HEK293 (cell line): ENCODE data around the gene USP35.

Experiments used
- BCL11B ChIP-seq: fragments of 450-650 bp; formaldehyde crosslinking; IDR thresholded peaks from 2 replicates; pipeline ENCODE4 v1.5.1; 2016; ENCODE audit warnings: low read depth, missing biosample characterization, missing genetic modification characterization
- GFI1B ChIP-seq: fragments of 450-650 bp; formaldehyde crosslinking; IDR thresholded peaks from 2 replicates; pipeline ENCODE4 v1.5.1; 2016; ENCODE audit warnings: missing biosample characterization, missing genetic modification characterization
- GLIS2 ChIP-seq: fragments of 450-650 bp; formaldehyde crosslinking; IDR thresholded peaks from 2 replicates; pipeline ENCODE4 v1.5.1; 2016; ENCODE audit warnings: missing biosample characterization, missing genetic modification characterization
- HOXC10 ChIP-seq: sonication (generic); formaldehyde crosslinking; IDR thresholded peaks from 2 replicates; pipeline ENCODE4 v1.8.1; 2023; ENCODE audit warnings: mild to moderate bottlenecking, missing genetic modification reagents
- IKZF3 ChIP-seq: fragments of 450-650 bp; IDR thresholded peaks from 2 replicates; pipeline ENCODE4 v1.5.0; 2018; ENCODE audit warnings: missing biosample characterization, mild to moderate bottlenecking, missing genetic modification characterization, moderate library complexity
- WT1 ChIP-seq: fragments of 450-650 bp; formaldehyde crosslinking; IDR thresholded peaks from 2 replicates; pipeline ENCODE4 v1.5.1; 2016; ENCODE audit warnings: missing biosample characterization, missing genetic modification characterization
- ZBTB17 ChIP-seq: fragments of 450-650 bp; formaldehyde crosslinking; IDR thresholded peaks from 2 replicates; pipeline ENCODE4 v1.5.1; 2016; ENCODE audit warnings: missing biosample characterization, missing genetic modification characterization
- ZBTB21 ChIP-seq: fragments of 450-650 bp; formaldehyde crosslinking; IDR thresholded peaks from 2 replicates; pipeline ENCODE4 v1.5.1; 2017; ENCODE audit warnings: missing biosample characterization, missing genetic modification characterization
- ZBTB48 ChIP-seq: fragments of 450-650 bp; formaldehyde crosslinking; IDR thresholded peaks from 2 replicates; pipeline ENCODE4 v1.5.1; 2016; ENCODE audit warnings: missing biosample characterization, missing genetic modification characterization
- ZBTB8A ChIP-seq: fragments of 450-650 bp; formaldehyde crosslinking; IDR thresholded peaks from 2 replicates; pipeline ENCODE4 v1.5.1; 2016; ENCODE audit warnings: missing biosample characterization, missing genetic modification characterization
- ZFHX2 ChIP-seq: fragments of 450-650 bp; formaldehyde crosslinking; conservative IDR thresholded peaks from 2 replicates; pipeline ENCODE4 v1.5.1; 2016; ENCODE audit warnings: missing biosample characterization, missing genetic modification characterization
- ZIC2 ChIP-seq: fragments of 450-650 bp; formaldehyde crosslinking; IDR thresholded peaks from 2 replicates; pipeline ENCODE4 v1.5.1; 2016; ENCODE audit warnings: missing biosample characterization, missing genetic modification characterization
- ZNF155 ChIP-seq: fragments of 450-650 bp; formaldehyde crosslinking; IDR thresholded peaks from 2 replicates; pipeline ENCODE4 v1.5.1; 2016; ENCODE audit warnings: missing biosample characterization, missing genetic modification characterization
- ZNF174 ChIP-seq: fragments of 450-650 bp; formaldehyde crosslinking; IDR thresholded peaks from 2 replicates; pipeline ENCODE4 v1.5.0; 2017; ENCODE audit warnings: missing biosample characterization, mild to moderate bottlenecking, missing genetic modification characterization
- ZNF175 ChIP-seq: fragments of 450-650 bp; formaldehyde crosslinking; IDR thresholded peaks from 2 replicates; pipeline ENCODE4 v1.5.1; 2016; ENCODE audit warnings: missing biosample characterization, missing genetic modification characterization
- ZNF211 ChIP-seq: fragments of 450-650 bp; formaldehyde crosslinking; IDR thresholded peaks from 2 replicates; pipeline ENCODE4 v1.5.1; 2016; ENCODE audit warnings: low read depth, missing biosample characterization, missing genetic modification characterization
- ZNF24 ChIP-seq: fragments of 450-650 bp; formaldehyde crosslinking; IDR thresholded peaks from 2 replicates; pipeline ENCODE4 v1.5.1; 2016; ENCODE audit warnings: missing biosample characterization, missing genetic modification characterization
- ZNF311 ChIP-seq: fragments of 450-650 bp; formaldehyde crosslinking; IDR thresholded peaks from 2 replicates; pipeline ENCODE4 v1.5.1; 2017; ENCODE audit warnings: missing biosample characterization, missing genetic modification characterization, borderline replicate concordance
- ZNF335 ChIP-seq: fragments of 450-650 bp; formaldehyde crosslinking; conservative IDR thresholded peaks from 2 replicates; pipeline ENCODE4 v1.5.1; 2016; ENCODE audit warnings: missing biosample characterization, missing genetic modification characterization
- ZNF391 ChIP-seq: fragments of 450-650 bp; formaldehyde crosslinking; IDR thresholded peaks from 2 replicates; pipeline ENCODE4 v1.5.1; 2016; ENCODE audit warnings: low read depth, missing biosample characterization, missing genetic modification characterization, borderline replicate concordance
- ZNF48 ChIP-seq: fragments of 450-650 bp; formaldehyde crosslinking; IDR thresholded peaks from 2 replicates; pipeline ENCODE4 v1.5.1; 2016; ENCODE audit warnings: missing biosample characterization, missing genetic modification characterization
- ZNF501 ChIP-seq: fragments of 450-650 bp; formaldehyde crosslinking; IDR thresholded peaks from 2 replicates; pipeline ENCODE4 v1.5.1; 2016; ENCODE audit warnings: missing biosample characterization, missing genetic modification characterization
- ZNF544 ChIP-seq: fragments of 450-650 bp; formaldehyde crosslinking; IDR thresholded peaks from 2 replicates; pipeline ENCODE4 v1.5.0; 2017; ENCODE audit warnings: missing biosample characterization, missing genetic modification characterization
- ZNF555 ChIP-seq: fragments of 450-650 bp; formaldehyde crosslinking; conservative IDR thresholded peaks from 2 replicates; pipeline ENCODE4 v1.5.1; 2017; ENCODE audit warnings: missing biosample characterization, mild to moderate bottlenecking, missing genetic modification characterization, inconsistent platforms
- ZNF626 ChIP-seq: fragments of 450-650 bp; sonication (Bioruptor Pico); formaldehyde crosslinking; IDR thresholded peaks from 2 replicates; pipeline ENCODE4 v1.5.1; 2018; ENCODE audit warnings: missing biosample characterization, missing genetic modification characterization, inconsistent platforms
- ZNF701 ChIP-seq: fragments of 450-650 bp; formaldehyde crosslinking; IDR thresholded peaks from 2 replicates; pipeline ENCODE4 v1.5.1; 2016; ENCODE audit warnings: missing biosample characterization, missing genetic modification characterization
- ZSCAN23 ChIP-seq: fragments of 450-650 bp; formaldehyde crosslinking; IDR thresholded peaks from 2 replicates; pipeline ENCODE4 v1.5.1; 2016; ENCODE audit warnings: missing biosample characterization, missing genetic modification characterization
- TF ChIP-seq, protein P1 (sequence below): fragments of 450-650 bp; formaldehyde crosslinking; IDR thresholded peaks from 2 replicates; pipeline ENCODE4 v1.5.1; 2016; ENCODE audit warnings: missing biosample characterization, missing genetic modification characterization
- TF ChIP-seq, protein P2 (sequence below): fragments of 450-650 bp; formaldehyde crosslinking; IDR thresholded peaks from 2 replicates; pipeline ENCODE4 v1.5.1; 2017; ENCODE audit warnings: missing biosample characterization, missing genetic modification characterization
- TF ChIP-seq, protein P3 (sequence below): sonication (generic); formaldehyde crosslinking; IDR thresholded peaks from 2 replicates; pipeline ENCODE4 v1.8.1; 2022; ENCODE audit warnings: mild to moderate bottlenecking, moderate library complexity, missing genetic modification reagents
- TF ChIP-seq, protein P4 (sequence below): fragments of 450-650 bp; formaldehyde crosslinking; conservative IDR thresholded peaks from 2 replicates; pipeline ENCODE4 v1.5.1; 2016; ENCODE audit warnings: low read depth, missing biosample characterization, missing genetic modification characterization
- TF ChIP-seq, protein P5 (sequence below): fragments of 450-650 bp; formaldehyde crosslinking; IDR thresholded peaks from 2 replicates; pipeline ENCODE4 v1.5.1; 2016; ENCODE audit warnings: missing biosample characterization, missing genetic modification characterization

USP35 gene

DNA sequence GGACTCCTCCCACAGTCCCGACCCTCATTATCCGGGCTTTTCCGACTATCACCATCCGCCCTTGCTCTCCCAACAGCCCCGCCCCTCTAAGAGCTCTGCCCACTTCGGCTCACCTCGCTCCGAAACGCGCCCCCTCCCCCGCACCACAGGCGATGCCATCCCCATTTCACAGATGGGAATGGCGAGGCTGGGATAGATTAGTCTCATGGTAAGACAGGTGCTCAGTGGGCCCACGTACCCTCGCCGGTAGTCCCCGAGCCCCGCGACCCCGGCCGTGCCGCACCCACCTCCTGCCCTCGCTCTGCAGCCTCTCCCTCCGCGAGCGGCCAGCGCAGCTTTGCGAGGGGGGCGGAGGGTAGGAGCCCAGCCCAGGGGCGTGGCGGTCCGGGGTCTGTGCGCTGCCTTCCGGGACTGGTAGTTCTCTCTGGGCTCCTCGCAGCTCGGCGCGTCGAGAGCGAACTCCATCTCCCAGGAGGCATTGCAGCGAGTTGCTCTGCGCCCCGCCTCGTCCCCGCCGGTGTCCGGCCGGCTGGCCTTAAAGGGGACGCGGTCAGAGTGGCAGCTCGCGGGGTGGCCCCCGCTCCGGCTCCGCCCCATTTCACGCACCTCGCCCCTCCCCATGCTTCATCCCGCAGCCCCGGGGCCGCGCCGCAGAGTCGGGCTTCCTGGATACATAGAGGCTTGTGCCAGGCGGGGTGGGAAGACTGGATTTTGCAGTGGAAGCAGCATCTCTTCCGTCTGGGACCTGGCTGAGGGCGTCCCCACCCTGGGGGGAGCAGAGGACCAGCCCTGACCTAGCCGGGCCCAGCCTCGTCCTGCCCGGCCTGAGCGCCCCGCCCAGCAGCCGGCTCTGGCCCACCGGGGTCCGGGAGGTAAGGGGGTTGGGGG is at the start of gene USP35, which contains the start of gene KCTD21 (continued):
- TF ChIP-seq, protein P1, sequence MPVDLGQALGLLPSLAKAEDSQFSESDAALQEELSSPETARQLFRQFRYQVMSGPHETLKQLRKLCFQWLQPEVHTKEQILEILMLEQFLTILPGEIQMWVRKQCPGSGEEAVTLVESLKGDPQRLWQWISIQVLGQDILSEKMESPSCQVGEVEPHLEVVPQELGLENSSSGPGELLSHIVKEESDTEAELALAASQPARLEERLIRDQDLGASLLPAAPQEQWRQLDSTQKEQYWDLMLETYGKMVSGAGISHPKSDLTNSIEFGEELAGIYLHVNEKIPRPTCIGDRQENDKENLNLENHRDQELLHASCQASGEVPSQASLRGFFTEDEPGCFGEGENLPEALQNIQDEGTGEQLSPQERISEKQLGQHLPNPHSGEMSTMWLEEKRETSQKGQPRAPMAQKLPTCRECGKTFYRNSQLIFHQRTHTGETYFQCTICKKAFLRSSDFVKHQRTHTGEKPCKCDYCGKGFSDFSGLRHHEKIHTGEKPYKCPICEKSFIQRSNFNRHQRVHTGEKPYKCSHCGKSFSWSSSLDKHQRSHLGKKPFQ (tag by site-specific recombination), result no peak
- TF ChIP-seq, protein P2, sequence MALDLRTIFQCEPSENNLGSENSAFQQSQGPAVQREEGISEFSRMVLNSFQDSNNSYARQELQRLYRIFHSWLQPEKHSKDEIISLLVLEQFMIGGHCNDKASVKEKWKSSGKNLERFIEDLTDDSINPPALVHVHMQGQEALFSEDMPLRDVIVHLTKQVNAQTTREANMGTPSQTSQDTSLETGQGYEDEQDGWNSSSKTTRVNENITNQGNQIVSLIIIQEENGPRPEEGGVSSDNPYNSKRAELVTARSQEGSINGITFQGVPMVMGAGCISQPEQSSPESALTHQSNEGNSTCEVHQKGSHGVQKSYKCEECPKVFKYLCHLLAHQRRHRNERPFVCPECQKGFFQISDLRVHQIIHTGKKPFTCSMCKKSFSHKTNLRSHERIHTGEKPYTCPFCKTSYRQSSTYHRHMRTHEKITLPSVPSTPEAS (tag by site-specific recombination), result peak; percentile 53; the same call in 1 of the 2 replicates
- TF ChIP-seq ZNF544 (tag by site-specific recombination) (no peak), ZNF48 (no peak), IKZF3 (tag by site-specific recombination) (no peak), ZSCAN23 (peak; percentile 90; the same call in 1 of the 2 replicates), BCL11B (tag by site-specific recombination) (0 out of 2 replicates have a peak, but pooled peaks have one; percentile 23), ZNF501 (tag by site-specific recombination) (peak; percentile 88), ZNF155 (tag by site-specific recombination) (no peak), ZBTB8A (peak; percentile 61), ZNF175 (tag by site-specific recombination) (no peak), ZNF701 (tag by site-specific recombination) (no peak), ZBTB48 (peak; percentile 2; the same call in 1 of the 2 replicates), GLIS2 (peak; percentile 88), HOXC10 (CRISPR knock-in tag) (no peak), ZBTB21 (no peak), GFI1B (tag by site-specific recombination) (no peak), ZNF211 (tag by site-specific recombination) (no peak), ZBTB17 (tag by site-specific recombination) (peak; percentile 97), ZNF335 (tag by site-specific recombination) (peak; percentile 96), ZFHX2 (tag by site-specific recombination) (peak; percentile 93), ZNF626 (tag by site-specific recombination) (no peak), ZIC2 (tag by site-specific recombination) (peak; percentile 80), ZNF391 (tag by site-specific recombination) (peak; percentile 89), WT1 (peak; percentile 63), ZNF24 (tag by site-specific recombination) (peak; percentile 95), ZNF311 (tag by site-specific recombination) (no peak), ZNF174 (tag by site-specific recombination) (no peak), ZNF555 (tag by site-specific recombination) (no peak)
- TF ChIP-seq, protein P3, sequence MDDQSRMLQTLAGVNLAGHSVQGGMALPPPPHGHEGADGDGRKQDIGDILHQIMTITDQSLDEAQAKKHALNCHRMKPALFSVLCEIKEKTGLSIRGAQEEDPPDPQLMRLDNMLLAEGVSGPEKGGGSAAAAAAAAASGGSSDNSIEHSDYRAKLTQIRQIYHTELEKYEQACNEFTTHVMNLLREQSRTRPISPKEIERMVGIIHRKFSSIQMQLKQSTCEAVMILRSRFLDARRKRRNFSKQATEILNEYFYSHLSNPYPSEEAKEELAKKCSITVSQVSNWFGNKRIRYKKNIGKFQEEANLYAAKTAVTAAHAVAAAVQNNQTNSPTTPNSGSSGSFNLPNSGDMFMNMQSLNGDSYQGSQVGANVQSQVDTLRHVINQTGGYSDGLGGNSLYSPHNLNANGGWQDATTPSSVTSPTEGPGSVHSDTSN (CRISPR knock-in tag), result 0 out of 2 replicates have a peak, but pooled peaks have one; percentile 45
- TF ChIP-seq, protein P4, sequence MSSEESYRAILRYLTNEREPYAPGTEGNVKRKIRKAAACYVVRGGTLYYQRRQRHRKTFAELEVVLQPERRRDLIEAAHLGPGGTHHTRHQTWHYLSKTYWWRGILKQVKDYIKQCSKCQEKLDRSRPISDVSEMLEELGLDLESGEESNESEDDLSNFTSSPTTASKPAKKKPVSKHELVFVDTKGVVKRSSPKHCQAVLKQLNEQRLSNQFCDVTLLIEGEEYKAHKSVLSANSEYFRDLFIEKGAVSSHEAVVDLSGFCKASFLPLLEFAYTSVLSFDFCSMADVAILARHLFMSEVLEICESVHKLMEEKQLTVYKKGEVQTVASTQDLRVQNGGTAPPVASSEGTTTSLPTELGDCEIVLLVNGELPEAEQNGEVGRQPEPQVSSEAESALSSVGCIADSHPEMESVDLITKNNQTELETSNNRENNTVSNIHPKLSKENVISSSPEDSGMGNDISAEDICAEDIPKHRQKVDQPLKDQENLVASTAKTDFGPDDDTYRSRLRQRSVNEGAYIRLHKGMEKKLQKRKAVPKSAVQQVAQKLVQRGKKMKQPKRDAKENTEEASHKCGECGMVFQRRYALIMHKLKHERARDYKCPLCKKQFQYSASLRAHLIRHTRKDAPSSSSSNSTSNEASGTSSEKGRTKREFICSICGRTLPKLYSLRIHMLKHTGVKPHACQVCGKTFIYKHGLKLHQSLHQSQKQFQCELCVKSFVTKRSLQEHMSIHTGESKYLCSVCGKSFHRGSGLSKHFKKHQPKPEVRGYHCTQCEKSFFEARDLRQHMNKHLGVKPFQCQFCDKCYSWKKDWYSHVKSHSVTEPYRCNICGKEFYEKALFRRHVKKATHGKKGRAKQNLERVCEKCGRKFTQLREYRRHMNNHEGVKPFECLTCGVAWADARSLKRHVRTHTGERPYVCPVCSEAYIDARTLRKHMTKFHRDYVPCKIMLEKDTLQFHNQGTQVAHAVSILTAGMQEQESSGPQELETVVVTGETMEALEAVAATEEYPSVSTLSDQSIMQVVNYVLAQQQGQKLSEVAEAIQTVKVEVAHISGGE, result peak; percentile 22; the same call in 1 of the 2 replicates
- TF ChIP-seq, protein P5, sequence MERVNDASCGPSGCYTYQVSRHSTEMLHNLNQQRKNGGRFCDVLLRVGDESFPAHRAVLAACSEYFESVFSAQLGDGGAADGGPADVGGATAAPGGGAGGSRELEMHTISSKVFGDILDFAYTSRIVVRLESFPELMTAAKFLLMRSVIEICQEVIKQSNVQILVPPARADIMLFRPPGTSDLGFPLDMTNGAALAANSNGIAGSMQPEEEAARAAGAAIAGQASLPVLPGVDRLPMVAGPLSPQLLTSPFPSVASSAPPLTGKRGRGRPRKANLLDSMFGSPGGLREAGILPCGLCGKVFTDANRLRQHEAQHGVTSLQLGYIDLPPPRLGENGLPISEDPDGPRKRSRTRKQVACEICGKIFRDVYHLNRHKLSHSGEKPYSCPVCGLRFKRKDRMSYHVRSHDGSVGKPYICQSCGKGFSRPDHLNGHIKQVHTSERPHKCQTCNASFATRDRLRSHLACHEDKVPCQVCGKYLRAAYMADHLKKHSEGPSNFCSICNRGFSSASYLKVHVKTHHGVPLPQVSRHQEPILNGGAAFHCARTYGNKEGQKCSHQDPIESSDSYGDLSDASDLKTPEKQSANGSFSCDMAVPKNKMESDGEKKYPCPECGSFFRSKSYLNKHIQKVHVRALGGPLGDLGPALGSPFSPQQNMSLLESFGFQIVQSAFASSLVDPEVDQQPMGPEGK (tag by site-specific recombination), result peak; percentile 84
